ENCODE measurements around the gene NOXA1.
"Not testable (repeated sequence)": the region's sequence is repeated elsewhere in the genome, so short reads cannot be mapped to it uniquely, and the experiment has no call there.

NOXA1 gene

DNA sequence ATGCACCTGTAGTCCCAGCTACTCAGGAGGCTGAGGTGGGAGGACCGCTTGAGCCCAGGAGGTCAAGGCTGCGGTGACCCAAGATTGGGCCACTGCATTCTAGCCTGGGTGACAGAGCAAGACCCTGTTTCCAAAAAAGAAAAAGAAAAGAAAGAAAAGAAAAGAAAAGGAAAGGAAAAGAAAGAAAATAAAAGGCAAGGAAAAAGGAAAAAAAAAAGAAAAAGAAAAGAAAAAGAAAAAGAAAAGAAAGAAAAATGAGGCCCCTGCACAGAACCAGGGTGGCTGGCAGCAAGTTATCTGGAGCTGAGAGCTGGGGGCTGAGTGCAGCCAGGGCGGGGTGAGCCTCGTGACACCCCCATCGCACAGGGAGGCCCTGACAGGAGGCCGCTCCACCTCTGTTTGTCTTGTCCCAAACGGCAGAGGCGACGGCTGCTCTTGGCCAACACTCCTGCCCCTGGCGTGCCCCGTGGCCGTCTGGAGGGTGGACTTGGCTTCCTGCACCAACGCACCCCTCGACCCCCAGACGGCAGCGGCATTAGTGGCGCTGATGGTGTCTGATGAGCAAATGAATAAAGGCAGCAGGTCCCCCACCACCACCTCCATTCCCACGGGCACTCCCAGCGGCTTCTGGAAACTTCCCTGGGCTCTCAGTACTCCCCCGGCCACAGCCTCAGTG, 17.0 kb upstream of the NOXA1 start:
- DNase-seq (ENCODE audit: low spot score) = no peak

GRCh38 chr9:137406876-137407589, 16.2 kb upstream of the NOXA1 start:
- DNase-seq (ENCODE audit: low spot score) = peak; percentile 79

DNA sequence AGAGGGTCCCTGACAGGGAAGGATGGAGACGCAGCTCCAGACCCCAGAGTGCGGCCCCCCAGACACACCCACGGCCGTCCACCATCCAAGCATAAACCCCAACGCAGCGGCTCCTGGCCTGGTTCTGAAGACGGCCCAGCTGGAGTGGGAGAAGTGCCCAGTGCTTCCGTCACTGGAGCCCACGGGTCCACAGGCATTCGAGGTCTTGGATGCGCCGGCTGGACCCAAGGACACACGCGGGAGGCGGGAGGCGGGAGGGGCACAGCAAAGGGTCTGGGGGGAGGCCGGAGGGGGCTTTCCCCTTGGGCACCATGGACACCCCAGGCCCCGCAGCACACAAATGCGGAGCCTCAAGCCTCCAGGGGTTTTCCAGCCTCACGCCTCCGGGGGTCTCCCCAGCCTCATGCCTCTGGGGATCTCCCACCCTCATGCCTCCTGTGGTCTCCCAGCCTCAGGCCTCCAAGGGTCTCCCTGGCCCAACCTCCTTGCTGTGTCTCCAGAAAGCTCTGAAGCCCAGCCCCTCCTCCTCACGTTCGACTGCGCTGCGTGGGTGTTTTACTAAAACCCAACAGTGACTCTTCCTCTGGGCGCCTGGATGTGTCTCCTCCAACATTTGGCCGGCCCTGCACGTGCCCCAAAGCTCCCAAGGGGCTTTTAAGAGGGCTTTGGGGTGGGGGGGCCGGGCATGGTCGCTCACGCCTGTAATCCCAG, 15.4 kb upstream of the NOXA1 start:
- no peak for DNase-seq (ENCODE audit: low spot score)

GRCh38 chr9:137408651-137409405, 14.4 kb upstream of the NOXA1 start:
- DNase-seq (ENCODE audit: low spot score) = no peak

DNA sequence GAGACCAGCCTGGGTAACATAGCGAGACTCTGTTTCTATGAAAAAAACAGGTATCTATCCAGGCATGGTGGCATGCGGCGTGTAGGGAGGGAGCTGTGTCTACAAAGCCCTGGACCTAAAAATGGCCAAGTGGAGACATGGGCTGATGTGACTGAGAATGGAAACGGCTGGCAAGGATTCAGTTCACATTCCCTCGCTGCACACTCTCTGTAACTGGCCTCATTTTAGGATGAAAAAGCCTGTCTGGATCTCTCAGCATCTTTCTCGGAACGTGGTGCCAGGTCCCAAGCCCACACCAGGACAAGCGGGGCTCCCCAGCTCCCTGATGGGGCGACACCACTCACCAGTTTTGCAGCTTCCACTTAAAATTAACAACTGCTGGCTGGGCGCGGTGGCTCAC, 13.7 kb upstream of the NOXA1 start:
- no peak for DNase-seq (ENCODE audit: low spot score)

DNA sequence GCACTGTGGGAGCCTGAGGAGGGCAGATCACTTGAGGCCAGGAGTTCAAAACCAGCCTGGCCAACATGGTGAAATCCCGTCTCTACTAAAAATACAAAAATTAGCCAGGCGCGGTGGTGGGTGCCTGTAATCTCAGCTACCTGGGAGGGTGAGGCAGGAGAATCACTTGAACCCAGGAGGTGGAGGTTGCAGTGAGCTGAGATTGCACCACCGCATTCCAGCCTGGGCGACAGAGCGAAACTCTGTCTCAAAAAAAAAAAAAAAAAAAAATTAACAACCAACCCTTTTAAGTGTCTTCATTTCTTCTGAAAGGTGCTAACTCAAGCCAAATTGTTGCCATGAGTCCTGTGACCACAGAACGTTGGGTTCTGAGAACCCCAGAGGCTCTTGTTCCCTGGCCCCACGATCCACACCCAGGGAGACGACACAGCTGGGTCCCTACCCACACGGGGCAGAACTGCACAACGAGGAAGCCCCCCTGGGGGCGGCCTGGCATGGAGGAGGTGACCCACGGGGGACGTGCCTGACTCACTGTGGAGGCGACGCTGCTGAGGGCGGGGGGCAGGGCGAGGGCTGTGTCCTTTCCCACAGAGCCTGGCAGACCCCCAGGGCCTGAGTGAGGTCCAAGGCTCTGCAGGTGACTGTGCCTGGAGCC, 12.8 kb upstream of the NOXA1 start:
- DNase-seq (ENCODE audit: low spot score) = not testable (repeated sequence)

GRCh38 chr9:137410891-137411249, 12.3 kb upstream of the NOXA1 start:
- no peak for DNase-seq (ENCODE audit: low spot score)

DNA sequence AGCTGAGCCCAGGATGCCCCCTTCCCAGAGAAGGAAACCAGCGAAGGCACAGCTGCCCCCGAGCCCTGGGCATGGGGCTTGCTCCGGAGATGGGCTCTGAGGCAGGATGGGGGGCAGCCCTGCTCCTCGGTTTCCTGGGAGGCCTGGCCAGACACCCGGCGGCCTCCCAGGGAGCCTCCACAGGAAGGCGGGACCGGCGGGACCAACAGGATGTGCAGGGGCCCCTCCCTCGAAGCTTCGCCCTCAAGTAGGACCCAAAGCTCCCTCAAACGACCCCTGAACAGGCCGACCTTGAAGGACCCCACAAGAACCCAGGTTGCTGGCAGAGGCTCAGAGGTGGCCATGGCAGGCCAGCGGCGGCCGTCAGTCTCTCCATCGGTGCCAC, 11.9 kb upstream of the NOXA1 start:
- DNase-seq (ENCODE audit: low spot score) = no peak

GRCh38 chr9:137411645-137412380, 11.4 kb upstream of the NOXA1 start:
- DNase-seq (ENCODE audit: low spot score) = peak; percentile 94

GRCh38 chr9:137412431-137412830, 10.8 kb upstream of the NOXA1 start:
- no peak for DNase-seq (ENCODE audit: low spot score)

- DNase-seq (ENCODE audit: low spot score) = no peak
Measured at GRCh38 chr9:137415451-137415850, 7.7 kb upstream of the NOXA1 start.

GRCh38 chr9:137416006-137416562, 7.1 kb upstream of the NOXA1 start:
- DNase-seq (ENCODE audit: low spot score) = no peak

DNA sequence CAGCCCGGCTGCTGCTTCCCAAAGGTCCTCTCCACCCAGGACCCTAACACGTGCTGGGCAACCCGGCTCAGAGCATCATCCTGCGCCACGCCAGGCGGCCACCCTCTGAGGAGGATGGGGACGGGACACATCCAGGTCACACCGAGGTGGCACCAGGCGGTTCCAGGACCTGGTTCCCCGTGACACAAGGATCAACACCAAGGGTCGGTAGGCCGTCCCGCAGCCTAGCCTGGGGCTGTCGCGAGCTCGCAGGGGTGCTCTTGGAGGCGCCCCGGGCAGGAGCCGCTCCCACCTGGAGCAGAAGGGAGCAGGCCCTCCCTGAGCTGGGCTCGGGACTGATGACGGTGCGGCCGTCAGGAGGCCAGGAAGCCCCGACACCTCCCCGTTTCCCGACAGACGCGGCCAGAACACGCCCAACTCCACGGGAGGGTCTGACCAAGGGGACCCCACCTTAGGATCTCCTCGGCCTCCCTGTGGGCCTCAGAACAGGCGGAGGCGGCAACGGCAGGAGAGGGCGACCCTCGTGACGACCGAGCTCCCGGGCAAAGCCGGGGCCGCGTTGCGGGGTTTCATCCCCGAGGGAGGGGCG, 6.5 kb upstream of the NOXA1 start:
- DNase-seq (ENCODE audit: low spot score) = no peak

GRCh38 chr9:137417161-137418021, 5.8 kb upstream of the NOXA1 start:
- DNase-seq (ENCODE audit: low spot score) = no peak

DNA sequence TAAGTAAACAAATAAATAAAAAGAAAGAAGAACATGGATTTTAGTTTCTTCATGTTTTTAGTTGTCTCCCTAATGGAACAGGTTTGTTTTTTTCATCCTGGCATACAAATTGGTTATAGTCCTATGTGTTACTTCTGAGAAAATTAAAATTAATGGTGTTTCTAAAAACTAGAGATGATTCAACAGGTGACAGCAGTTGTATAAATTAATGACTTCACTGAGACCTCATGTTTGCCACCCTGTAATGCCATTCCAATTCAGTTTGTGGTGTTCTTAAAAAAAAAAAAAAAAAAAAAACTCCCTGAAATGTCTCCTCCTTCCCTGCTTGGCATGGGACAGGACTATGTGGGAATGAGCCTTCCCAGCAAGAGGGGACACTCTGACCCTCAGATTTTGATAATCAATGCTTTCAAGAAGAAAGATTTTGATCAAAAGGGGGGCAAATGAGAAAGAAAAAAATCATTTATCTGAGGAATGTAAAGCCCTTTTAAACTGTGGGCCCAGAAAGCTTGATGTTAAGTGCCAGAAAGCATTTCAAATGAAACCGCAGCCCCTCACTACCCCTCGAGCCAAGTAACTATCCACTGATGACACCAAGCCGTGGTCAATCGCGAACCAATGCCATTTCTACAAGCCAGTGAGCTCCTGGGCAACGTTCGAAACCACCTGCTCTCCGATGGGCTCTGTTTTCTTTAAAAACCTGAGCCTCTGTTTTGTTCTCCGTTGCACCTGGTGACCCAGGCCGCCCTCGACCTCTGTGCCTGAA, 1.2 kb upstream of the NOXA1 start:
- DNase-seq (ENCODE audit: low spot score) = no peak

GRCh38 chr9:137423514-137424291, 510 bp downstream of the NOXA1 start:
- DNase-seq (ENCODE audit: low spot score) = no peak

DNA sequence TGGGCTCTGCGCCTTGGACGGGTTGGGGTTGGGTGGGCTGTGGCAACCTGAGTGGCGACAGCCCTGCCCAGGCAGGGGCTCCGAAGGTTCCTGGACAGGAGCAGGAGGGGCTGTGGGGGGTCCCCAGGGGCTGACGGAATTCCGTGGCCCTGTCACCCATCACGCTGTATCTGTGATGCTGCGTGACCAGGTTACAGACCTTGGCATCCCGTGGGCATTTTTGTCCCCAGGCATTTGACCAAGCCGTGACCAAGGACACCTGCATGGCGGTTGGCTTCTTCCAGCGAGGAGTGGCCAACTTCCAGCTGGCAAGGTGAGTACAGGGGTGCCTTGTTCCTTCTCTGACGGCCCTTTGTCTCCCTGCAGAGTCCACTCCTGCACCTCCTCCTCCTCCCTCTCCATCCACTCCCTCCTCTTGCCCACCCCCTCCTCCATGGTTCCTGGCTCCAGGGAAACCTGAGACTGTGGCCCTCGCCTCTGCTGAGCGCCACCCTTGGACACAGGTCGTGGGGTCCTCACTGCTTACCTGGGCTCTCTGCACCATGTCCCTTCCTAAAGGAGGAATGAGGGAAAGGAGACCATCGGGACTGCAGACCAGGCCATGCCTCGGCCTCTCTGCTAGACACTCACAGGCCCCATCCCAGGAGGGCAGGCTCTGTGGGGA, 3.0 kb downstream of the NOXA1 start:
- no peak for DNase-seq (ENCODE audit: low spot score)
